Sciatic nerve (tissue), 2 donors: ENCODE data around the gene NUPR2. TPM values are rescaled to one million over a fixed set of nuclear protein-coding genes. Genes with fewer than 3 reads are reported as not detected.
"Not testable (repeated sequence)": the region's sequence is repeated elsewhere in the genome, so short reads cannot be mapped to it uniquely, and the experiment has no call there.

Source experiments
- ATAC-seq: fragments of 200-7000 bp; cut with Tn5 transposase; one replicate; pipeline ENCODE4 v1.9.1; 2020; ENCODE audit warnings: mild to moderate bottlenecking, moderate library complexity
- DNase-seq: peaks from one replicate; pipeline ENCODE4 v3.0.0-alpha.2; 2020; ENCODE audit warnings: low spot score
- intact Hi-C: fragments of 100-400 bp; cut with DNase I; formaldehyde crosslinking; loops from one replicate; pipeline ENCODE4 v1.14.2; 2022
- total RNA-seq: library from RNA; stranded (reverse); fragmentation: NEBNext Ultra II Directional; extraction: Animal tissue kit (Norgen Biotek cat#: 25700); gene quantifications from one replicate; pipeline ENCODE4 v1.2.1, GENCODE V29; 2021
- donor health status: DM: no; HTN: no; CAD: no.
- donor health status: DM: no; HTN: no; CAD: no.

The NUPR2 gene, protein sequence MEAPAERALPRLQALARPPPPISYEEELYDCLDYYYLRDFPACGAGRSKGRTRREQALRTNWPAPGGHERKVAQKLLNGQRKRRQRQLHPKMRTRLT
- total RNA-seq, result not detected

GRCh38 chr7:56115852-56116538, at the start of gene NUPR2:
Gene NUPR2, minus strand, starts transcription at chr7:56116417. Its CDS starts 103 bp downstream, at chr7:56116314.
- intact Hi-C loops, result no loop called here
- no peak for ATAC-seq
- DNase-seq, result no peak

GRCh38 chr7:56157238-56157790, 41.1 kb upstream of the NUPR2 start:
- intact Hi-C loops, result no loop called here
- DNase-seq, result no peak

DNA sequence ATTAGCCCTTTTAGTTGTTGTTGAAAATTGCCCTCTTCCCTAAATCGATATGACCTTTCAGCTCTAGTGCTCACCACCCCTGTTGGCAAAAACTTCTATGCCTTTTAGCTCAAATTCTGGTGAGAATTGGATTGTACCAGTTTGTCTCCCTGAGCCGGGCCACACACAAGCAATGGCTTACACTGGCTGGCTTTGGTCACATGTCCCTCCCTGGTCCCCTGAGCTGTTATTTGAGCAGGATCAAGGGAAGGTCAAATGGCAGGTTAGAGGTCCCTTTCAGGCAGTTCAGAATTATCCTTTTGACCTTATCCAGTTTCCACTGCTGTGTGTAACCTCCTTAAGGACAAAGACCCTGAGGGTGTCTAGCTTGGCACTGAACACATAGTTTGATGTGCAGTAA, 14.8 kb upstream of the NUPR2 start:
- ATAC-seq, intact Hi-C loops, DNase-seq: not testable (repeated sequence)

More at GRCh38 chr7:56157238-56157790, 41.1 kb upstream of the NUPR2 start:
- ATAC-seq, result no peak

- DNase-seq, result no peak
- intact Hi-C loops, result no loop called here
- no peak for ATAC-seq
Observed at GRCh38 chr7:56127241-56127975, 11.2 kb upstream of the NUPR2 start.

- ATAC-seq (no peak), DNase-seq (no peak)
- intact Hi-C loops, result no loop called here
Observed at GRCh38 chr7:56125831-56126230, 9.6 kb upstream of the NUPR2 start.

- intact Hi-C loops, result no loop called here
- ATAC-seq (no peak), DNase-seq (no peak)
Observed at GRCh38 chr7:56124981-56125380, 8.8 kb upstream of the NUPR2 start.

DNA sequence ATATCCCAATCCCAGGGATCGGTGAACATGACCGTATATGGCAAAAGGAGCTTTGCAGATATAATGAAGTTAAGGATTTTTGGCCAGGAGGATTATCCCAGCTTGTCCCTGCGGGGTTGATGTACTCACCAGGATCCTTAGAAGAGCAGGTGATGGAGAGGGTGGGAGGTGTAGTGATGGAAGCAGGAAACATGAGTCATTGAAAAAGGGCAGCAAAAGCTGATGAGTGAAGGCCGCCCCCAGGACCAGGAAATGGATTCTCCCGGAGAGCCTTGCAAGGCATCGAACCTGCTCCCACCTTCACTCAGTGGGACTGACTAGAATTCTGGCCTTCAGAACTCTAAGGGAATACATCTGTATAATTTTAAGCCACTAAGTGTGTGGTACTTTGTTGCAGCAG, 5.2 kb upstream of the NUPR2 start:
- ATAC-seq (no peak), DNase-seq (no peak)
- intact Hi-C loops, result no loop called here

DNA sequence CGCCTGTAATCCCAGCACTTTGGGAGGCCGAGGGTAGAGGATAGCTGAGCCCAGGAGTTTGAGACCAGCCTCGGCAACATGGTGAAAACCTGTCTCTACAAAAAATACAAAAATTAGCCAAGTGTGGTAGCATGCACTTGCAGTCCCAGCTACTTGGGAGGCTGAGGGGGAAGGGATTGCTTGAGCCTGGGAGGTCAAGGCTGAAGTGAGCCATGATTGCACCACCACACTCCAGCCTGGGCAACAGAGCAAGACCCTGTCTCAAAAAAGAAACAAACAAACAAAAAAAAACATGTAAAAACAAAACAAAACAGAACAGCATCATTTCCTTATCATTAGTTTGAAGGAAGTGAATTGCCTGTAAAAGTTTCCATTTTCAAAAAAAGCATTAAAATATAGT, 4.0 kb downstream of the NUPR2 start:
- intact Hi-C loops, DNase-seq, ATAC-seq: not testable (repeated sequence)

GRCh38 chr7:56110611-56111010, 5.6 kb downstream of the NUPR2 start:
- DNase-seq, result no peak
- no peak for ATAC-seq
- intact Hi-C loops, result no loop called here

- no peak for DNase-seq
- intact Hi-C loops, result loop anchor here (2.0 kb wide), 1 partner anchor 67 kb away; no protein-coding TSS in a partner anchor
- no peak for ATAC-seq
Observed at GRCh38 chr7:56107954-56108258, 8.3 kb downstream of the NUPR2 start.

GRCh38 chr7:56106108-56107073, 9.8 kb downstream of the NUPR2 start, which contains the start of gene CHCHD2:
Gene CHCHD2, minus strand, starts transcription at chr7:56106476. Its CDS starts 63 bp downstream, at chr7:56106413.
- DNase-seq (peak; percentile 96), ATAC-seq (peak; percentile 100)
- intact Hi-C loops, result loop anchor here (1.0 kb wide), 1 partner anchor 26 kb away; no protein-coding TSS in a partner anchor

GRCh38 chr7:56105508-56105907, 10.7 kb downstream of the NUPR2 start:
- DNase-seq, result no peak
- intact Hi-C loops, result no loop called here
- no peak for ATAC-seq

GRCh38 chr7:56104138-56104537, 12.1 kb downstream of the NUPR2 start:
- intact Hi-C loops, DNase-seq: not testable (repeated sequence)

DNA sequence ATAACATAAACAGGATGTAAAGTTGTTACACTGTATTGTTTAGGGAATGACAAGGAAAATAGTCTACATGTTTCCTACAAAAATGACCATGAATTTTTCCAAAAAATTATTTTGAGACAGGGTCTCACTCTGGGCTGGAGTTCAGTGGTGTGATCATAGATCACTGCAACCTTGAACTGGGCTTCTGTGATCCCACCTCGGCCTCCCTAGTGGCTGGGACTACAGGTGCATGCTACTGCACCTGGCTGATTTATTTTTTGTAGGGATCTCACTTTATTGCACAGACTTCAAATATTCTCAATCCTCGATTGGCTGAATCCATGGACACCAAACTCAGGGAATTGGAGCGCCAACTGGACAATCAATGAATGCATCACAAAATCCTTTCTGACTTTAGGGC, 16.6 kb downstream of the NUPR2 start:
- no peak for DNase-seq
- intact Hi-C loops, result no loop called here
- ATAC-seq, result no peak

More at GRCh38 chr7:56104138-56104537, 12.1 kb downstream of the NUPR2 start:
- not testable (repeated sequence) for ATAC-seq

DNA sequence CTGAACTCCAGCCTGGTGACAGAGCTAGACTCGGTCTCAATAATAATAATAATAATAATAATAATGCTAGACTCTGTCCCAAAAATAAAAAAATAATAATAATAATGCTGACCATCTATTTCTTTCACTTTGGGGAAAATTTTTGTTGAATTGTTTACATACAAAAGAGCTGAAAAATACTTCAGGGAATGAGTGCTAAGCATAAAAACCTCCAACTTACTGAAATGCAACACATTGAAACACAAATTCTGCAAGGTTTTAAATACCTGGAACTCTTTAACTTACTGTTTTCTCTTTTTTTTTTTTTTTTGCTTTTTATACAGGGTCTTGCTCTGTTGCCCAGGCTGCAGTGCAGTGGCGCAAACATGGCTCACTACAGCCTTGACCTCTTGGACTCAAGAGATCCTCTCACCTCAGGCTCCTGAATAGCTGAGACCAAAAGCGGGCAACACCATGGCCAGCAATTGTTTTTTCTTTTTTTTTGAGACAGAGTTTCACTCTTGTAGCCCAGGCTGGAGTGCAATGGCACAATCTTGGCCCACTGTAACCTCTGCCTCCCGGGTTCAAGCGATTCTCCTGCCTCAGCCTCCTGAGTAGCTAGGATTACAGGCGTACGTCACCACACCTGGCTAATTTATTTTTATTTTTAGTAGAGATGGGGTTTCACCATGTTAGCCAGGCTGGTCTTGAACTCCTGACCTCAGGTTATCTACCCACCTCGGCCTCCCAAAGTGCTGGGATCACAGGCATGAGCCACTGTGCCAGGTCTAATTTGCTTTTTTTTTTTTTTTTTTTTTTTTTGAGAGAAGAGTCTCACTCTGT, 17.8 kb downstream of the NUPR2 start:
- ATAC-seq, DNase-seq: not testable (repeated sequence)

GRCh38 chr7:56097700-56098099, 18.5 kb downstream of the NUPR2 start:
- intact Hi-C loops, result no loop called here
- ATAC-seq (peak; percentile 79), DNase-seq (no peak)

More for the DNA sequence above, 17.8 kb downstream of the NUPR2 start:
- intact Hi-C loops, result not testable (repeated sequence)

GRCh38 chr7:56092789-56093531, 23.3 kb downstream of the NUPR2 start, which contains the start of gene PHKG1:
Gene PHKG1, minus strand, starts transcription at chr7:56092952. Its CDS starts 4,011 bp downstream, at chr7:56088941.
- DNase-seq (peak; percentile 85), ATAC-seq (peak; percentile 94)
- intact Hi-C loops, result no loop called here
